Measurements from ENCODE around the gene TMEM176B.

Gene TMEM176B

DNA sequence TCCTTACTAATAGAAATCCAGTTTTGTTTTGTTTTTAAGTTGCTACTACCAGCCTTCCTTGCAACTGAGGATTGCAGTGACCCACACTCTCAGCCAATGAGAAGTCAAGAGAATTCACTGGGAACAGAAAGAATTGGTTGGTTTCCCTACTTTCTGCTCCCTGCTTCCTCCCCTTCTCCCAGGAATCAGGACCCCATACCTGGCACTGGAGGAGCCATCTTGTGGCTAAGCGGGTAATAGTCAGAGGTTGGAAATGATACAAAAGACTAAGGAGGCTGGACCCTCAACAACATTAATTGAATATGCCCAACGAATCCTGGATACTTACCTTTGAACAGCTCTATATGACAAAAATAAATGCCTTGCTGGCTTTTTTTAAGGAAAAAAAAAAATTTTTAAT, 6.7 kb upstream of the TMEM176B start:
- in situ Hi-C loops (cut with HindIII; ENCODE audit: low pct_unique_long_range_greater_than_20kb, low sequenced_read_pairs): no loop called here
- TF ChIP-seq JUND (IDR thresholded peaks at IDR 0.05; ENCODE audit: low read depth): no peak
- DNase-seq (ENCODE audit: low read depth in 1 of 2, low spot score in 1 of 2): no peak

DNA sequence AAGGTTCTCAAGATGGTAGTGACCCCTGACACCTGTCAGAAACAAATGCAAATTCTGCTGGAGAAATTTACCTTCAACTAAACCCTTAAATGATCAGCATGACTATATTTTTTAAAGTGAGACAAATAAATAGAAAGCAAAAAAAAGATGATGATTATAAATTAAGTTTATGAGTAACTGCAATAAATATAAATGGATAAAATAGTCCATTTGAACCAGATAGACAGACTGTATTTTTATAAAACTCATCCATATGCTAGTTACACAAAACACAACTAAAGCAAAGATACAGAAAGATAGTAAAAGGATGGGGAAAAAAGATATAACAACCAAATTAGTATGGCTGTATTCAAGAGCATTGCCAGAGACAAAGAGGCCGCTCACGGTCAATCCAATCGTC, 6.3 kb upstream of the TMEM176B start:
- in situ Hi-C loops (cut with HindIII; ENCODE audit: low pct_unique_long_range_greater_than_20kb, low sequenced_read_pairs): no loop called here
- DNase-seq (ENCODE audit: low read depth in 1 of 2, low spot score in 1 of 2): no peak
- no peak for TF ChIP-seq JUND (IDR thresholded peaks at IDR 0.05; ENCODE audit: low read depth)

DNA sequence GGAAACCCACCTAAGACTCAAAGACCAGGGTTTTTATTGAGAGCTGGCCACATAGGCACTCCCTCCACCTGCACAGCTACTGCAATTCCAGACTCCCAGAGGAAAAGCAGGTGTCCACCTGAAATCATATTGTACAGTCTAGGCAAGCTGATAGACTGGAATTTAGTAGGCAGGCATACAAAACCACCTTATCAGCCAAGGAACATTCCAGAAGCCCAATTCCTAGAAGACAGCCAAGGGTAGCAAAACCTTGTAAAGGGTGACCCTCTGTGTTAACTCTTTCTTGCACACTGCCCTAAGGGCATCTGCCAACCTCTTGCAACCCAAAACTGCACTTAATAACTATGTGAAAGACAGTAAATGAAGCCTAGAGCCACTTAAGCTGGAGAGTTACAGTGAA, 5.7 kb upstream of the TMEM176B start:
- in situ Hi-C loops (cut with HindIII; ENCODE audit: low pct_unique_long_range_greater_than_20kb, low sequenced_read_pairs): no loop called here
- no peak for TF ChIP-seq JUND (IDR thresholded peaks at IDR 0.05; ENCODE audit: low read depth)
- DNase-seq (ENCODE audit: low read depth in 1 of 2, low spot score in 1 of 2): no peak

DNA sequence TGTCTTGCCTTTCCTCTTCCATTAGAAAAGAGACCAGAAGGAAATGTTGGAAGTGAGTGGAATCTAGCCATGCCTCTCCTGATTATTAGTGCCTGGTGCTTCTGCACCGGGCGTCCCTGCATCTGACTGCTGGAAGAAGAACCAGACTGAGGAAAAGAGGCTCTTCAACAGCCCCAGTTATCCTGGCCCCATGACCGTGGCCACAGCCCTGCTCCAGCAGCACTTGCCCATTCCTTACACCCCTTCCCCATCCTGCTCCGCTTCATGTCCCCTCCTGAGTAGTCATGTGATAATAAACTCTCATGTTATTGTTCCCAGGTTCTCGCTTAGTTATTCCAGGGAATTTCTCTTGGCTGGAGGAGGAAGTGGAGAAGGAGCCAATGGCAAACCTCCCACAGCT, 4.6 kb upstream of the TMEM176B start:
- in situ Hi-C loops (cut with HindIII; ENCODE audit: low pct_unique_long_range_greater_than_20kb, low sequenced_read_pairs): no loop called here
- DNase-seq (ENCODE audit: low read depth in 1 of 2, low spot score in 1 of 2): no peak
- no peak for TF ChIP-seq JUND (IDR thresholded peaks at IDR 0.05; ENCODE audit: low read depth)

DNA sequence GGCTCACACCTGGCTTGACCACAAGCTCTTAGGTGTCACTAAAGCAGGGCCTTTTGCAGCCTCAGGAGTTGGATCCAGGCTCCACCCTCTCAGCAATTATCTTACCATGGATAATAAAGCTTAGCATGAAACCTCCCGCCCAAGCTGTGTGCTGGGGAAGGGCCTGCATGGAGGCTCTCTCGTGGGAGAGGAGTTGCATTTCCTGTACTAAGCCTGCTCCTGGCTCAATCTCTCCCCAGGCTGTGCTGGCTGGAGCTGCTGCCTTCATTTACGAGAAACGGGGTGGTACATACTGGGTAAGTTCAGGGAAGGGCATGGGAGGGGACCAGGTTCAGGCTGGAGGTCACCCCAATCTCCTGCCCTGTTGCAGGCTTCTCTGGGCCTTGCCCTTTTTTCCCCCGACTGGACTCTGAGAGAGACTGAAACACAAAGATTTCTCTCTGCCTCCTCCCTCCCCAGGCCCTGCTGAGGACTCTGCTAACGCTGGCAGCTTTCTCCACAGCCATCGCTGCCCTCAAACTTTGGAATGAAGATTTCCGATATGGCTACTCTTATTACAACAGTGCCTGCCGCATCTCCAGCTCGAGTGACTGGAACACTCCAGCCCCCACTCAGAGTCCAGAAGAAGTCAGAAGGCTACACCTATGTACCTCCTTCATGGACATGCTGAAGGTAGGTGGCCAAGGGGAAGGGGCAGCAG, 3.1 kb upstream of the TMEM176B start:
- no peak for TF ChIP-seq JUND (IDR thresholded peaks at IDR 0.05; ENCODE audit: low read depth)
- no peak for DNase-seq (ENCODE audit: low read depth in 1 of 2, low spot score in 1 of 2)
- in situ Hi-C loops (cut with HindIII; ENCODE audit: low pct_unique_long_range_greater_than_20kb, low sequenced_read_pairs): no loop called here

DNA sequence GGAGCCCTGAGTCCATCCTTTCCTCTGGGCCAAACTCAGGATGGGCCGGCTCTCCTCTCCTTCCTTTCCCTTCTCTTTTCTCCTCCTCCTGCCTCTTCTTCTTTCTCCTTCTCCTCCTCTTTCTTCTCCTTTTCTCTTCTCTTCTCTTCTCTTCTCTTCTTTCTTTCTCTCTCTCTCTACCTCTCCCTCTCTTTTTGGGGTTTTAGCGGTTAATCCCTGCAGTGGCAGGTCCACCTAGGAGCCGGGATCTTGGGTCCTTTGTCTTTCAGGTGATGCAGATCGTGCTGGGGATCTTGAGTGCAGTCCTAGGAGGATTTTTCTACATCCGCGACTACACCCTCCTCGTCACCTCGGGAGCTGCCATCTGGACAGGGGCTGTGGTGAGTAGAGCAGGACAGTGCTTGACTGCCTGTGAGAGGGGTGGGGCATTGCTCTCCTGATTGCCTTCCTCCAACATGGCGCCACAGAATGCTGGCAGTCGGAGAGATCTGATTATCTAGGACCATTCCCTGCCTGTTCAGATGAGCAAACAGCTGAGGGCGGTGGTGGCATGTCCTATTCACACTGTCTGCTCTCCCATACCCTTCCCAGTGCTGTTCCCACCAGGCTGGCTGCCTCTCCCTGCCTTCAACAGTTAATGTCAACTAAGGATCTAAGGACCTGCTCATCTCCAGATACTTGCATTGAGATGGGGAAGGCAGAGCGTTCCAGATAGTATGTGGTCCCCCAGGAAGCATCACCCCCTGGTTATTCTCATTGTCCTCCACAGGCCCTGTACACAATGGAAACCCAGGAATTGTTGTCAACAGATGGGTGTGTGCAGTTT, 2.0 kb upstream of the TMEM176B start:
- no peak for TF ChIP-seq JUND (IDR thresholded peaks at IDR 0.05; ENCODE audit: low read depth)
- no peak for DNase-seq (ENCODE audit: low read depth in 1 of 2, low spot score in 1 of 2)
- in situ Hi-C loops (cut with HindIII; ENCODE audit: low pct_unique_long_range_greater_than_20kb, low sequenced_read_pairs): no loop called here

- TF ChIP-seq JUND (IDR thresholded peaks at IDR 0.05; ENCODE audit: low read depth): no peak
- in situ Hi-C loops (cut with HindIII; ENCODE audit: low pct_unique_long_range_greater_than_20kb, low sequenced_read_pairs): no loop called here
- DNase-seq (ENCODE audit: low read depth in 1 of 2, low spot score in 1 of 2): no peak
Observed at GRCh38 chr7:150801242-150801945, 1.2 kb upstream of the TMEM176B start.

GRCh38 chr7:150800581-150801241, 547 bp upstream of the TMEM176B start, which contains the start of gene TMEM176A:
Gene TMEM176A, plus strand, starts transcription at chr7:150800769. Its CDS starts 782 bp downstream, at chr7:150801551.
- in situ Hi-C loops (cut with HindIII; ENCODE audit: low pct_unique_long_range_greater_than_20kb, low sequenced_read_pairs): no loop called here
- TF ChIP-seq JUND (IDR thresholded peaks at IDR 0.05; ENCODE audit: low read depth): no peak
- DNase-seq (ENCODE audit: low read depth in 1 of 2, low spot score in 1 of 2): no peak

GRCh38 chr7:150799156-150799555, 1.0 kb downstream of the TMEM176B start:
- no peak for DNase-seq (ENCODE audit: low read depth in 1 of 2, low spot score in 1 of 2)
- in situ Hi-C loops (cut with HindIII; ENCODE audit: low pct_unique_long_range_greater_than_20kb, low sequenced_read_pairs): no loop called here
- no peak for TF ChIP-seq JUND (IDR thresholded peaks at IDR 0.05; ENCODE audit: low read depth)

- no peak for TF ChIP-seq JUND (IDR thresholded peaks at IDR 0.05; ENCODE audit: low read depth)
- in situ Hi-C loops (cut with HindIII; ENCODE audit: low pct_unique_long_range_greater_than_20kb, low sequenced_read_pairs): no loop called here
- DNase-seq (ENCODE audit: low read depth in 1 of 2, low spot score in 1 of 2): no peak
Observed at GRCh38 chr7:150797661-150798060, 2.5 kb downstream of the TMEM176B start.

- no peak for TF ChIP-seq JUND (IDR thresholded peaks at IDR 0.05; ENCODE audit: low read depth)
- in situ Hi-C loops (cut with HindIII; ENCODE audit: low pct_unique_long_range_greater_than_20kb, low sequenced_read_pairs): no loop called here
- DNase-seq (ENCODE audit: low read depth in 1 of 2, low spot score in 1 of 2): no peak
Observed at GRCh38 chr7:150793569-150794238, 6.5 kb downstream of the TMEM176B start.

Data from T47D (cell line).